Measurements from ENCODE around the gene WRAP73. TPM values are rescaled to one million over a fixed set of nuclear protein-coding genes. Genes with fewer than 3 reads are reported as not detected.

Gene WRAP73
- total and polyA plus RNA-seq, 9 of the 15 experiments (the other 6 are each of a cell fraction or from before 2014, with no cell fraction given): 4.3 to 51.8 (median 30.1) TPM

DNA sequence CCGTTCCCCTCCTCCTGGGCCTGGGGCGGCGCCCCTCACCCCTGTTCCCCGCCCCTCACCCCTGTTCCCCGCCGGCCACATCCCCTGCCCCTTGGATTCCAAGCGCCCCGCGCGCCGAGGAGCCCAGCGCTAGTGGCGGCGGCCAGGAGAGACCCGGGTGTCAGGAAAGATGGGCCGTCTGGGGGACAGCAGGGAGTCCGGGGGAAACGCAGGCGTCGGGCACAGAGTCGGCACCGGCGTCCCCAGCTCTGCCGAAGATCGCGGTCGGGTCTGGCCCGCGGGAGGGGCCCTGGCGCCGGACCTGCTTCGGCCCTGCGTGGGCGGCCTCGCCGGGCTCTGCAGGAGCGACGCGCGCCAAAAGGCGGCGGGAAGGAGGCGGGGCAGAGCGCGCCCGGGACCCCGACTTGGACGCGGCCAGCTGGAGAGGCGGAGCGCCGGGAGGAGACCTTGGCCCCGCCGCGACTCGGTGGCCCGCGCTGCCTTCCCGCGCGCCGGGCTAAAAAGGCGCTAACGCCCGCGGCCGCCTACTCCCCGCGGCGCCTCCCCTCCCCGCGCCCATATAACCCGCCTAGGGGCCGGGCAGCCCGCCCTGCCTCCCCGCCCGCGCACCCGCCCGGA, 2.1 kb upstream of the WRAP73 start, which contains the start of gene TP73:
Gene TP73, plus strand, starts transcription at position 587 of the 618 bp plus-strand sequence. CDS start 29,850 bp downstream, outside the sequence.
- ChIA-PET CTCF (ENCODE audit: low intra/inter-chr PET ratio) (no interaction called here), POLR2A (interaction anchor here (0.7 to 1.1 kb wide), 2 partner anchors 18 to 39 kb away, joined by 4 to 7 read pairs; no protein-coding TSS in a partner anchor)
- H3K4me1 ChIP-seq (replicated peaks in 1 of 2; ENCODE audit: control insufficient read depth in 2 of 2, insufficient read depth in 2 of 2, low read length in 2 of 2): peaks cover 11 to 38% of the 10 kb centered on the region in 2 experiments
- 3% methylated on average over 53 of the region's 80 CpGs for WGBS (ENCODE audit: insufficient coverage, low coverage, missing lambda C conversion rate)
- no TSS peak for BruUV-seq (replicated peaks)
- H4K20me1 ChIP-seq (replicated peaks; ENCODE audit: control insufficient read depth, insufficient read depth, low read length): peaks cover 3% of the 10 kb centered on the region; the same call in 1 of the 2 replicates
- H3K79me2 ChIP-seq (ENCODE audit: control insufficient read depth, insufficient read depth, low read length): peaks cover 11% of the 10 kb centered on the region
- DNase-seq (ENCODE audit: extremely low read depth in 1 of 4, low spot score in 3 of 4) (peak; percentile 78 to 92 (median 88)), FAIRE-seq (no peak), ATAC-seq (peak; percentile 58)
- H3K27me3 ChIP-seq (ENCODE audit: control insufficient read depth in 2 of 2, insufficient read depth in 2 of 2, low read length in 2 of 2): peaks cover 39 to 45% of the 10 kb centered on the region in 2 experiments
- peak within 1 kb of the TSS; percentile 47 for H3K4me3 ChIP-seq
- no peak within 1 kb of the TSS for H3K27ac ChIP-seq (ENCODE audit: extremely low read depth, low read depth, low read length)
- H3K9me3 ChIP-seq (replicated peaks; ENCODE audit: control insufficient read depth, insufficient read depth, low read depth, low read length): no peaks in the 10 kb centered on the region
- intact Hi-C loops (cut with micrococcal nuclease) (no loop called here), in situ Hi-C loops (cut with MboI) (no loop called here)
- peak within 1 kb of the TSS; percentile 15 to 85; a peak in 3 of 4 replicates for H3K9ac ChIP-seq (ENCODE audit: insufficient read depth in 1 of 2, low read depth in 2 of 2, low read length in 2 of 2)
- H3K4me2 ChIP-seq (ENCODE audit: insufficient read depth, low read length): peak within 1 kb of the TSS; percentile 71
- no peaks in the 10 kb centered on the region for H3K9me1 ChIP-seq (ENCODE audit: control insufficient read depth, insufficient read depth, low read length)
- peaks cover 11% of the 10 kb centered on the region; the same call in 1 of the 3 replicates for H3K36me3 ChIP-seq (ENCODE audit: control insufficient read depth, insufficient read depth, low read length)
- peak within 1 kb of the TSS; percentile 77 for H2AFZ ChIP-seq (ENCODE audit: low read depth, low read length)
- TF ChIP-seq ZNF133 (CRISPR knock-in tag; IDR thresholded peaks at IDR 0.05) (no peak), MAZ (CRISPR knock-in tag; conservative IDR thresholded peaks at IDR 0.05 in 1 of 2, IDR thresholded peaks at IDR 0.05 in 1 of 2) (0 out of 4 replicates have a peak, but pooled peaks of 1 of the 2 experiments have one; percentile 34), GATAD2B (IDR thresholded peaks at IDR 0.05; ENCODE audit: borderline replicate concordance) (peak; percentile 53; the same call in 1 of the 2 replicates), ZBTB7A (IDR thresholded peaks at IDR 0.05; ENCODE audit: borderline replicate concordance, control insufficient read depth, low read depth, low read length) (peak; percentile 37; the same call in 1 of the 2 replicates), CXXC5 (CRISPR knock-in tag; IDR thresholded peaks at IDR 0.05) (peak; percentile 66), GATAD2A (IDR thresholded peaks at IDR 0.05) (0 out of 2 replicates have a peak, but pooled peaks have one; percentile 20), TAF15 (IDR thresholded peaks at IDR 0.05; ENCODE audit: low read depth, low read length) (no peak), CREB1 (IDR thresholded peaks at IDR 0.05) (peak; percentile 33; the same call in 1 of the 2 replicates), CREB1 (CRISPR knock-in tag; IDR thresholded peaks at IDR 0.05) (no peak), E2F3 (CRISPR knock-in tag; IDR thresholded peaks at IDR 0.05) (0 out of 2 replicates have a peak, but pooled peaks have one; percentile 46), ETV6 (IDR thresholded peaks at IDR 0.05; ENCODE audit: borderline replicate concordance in 1 of 2, low read depth in 2 of 2, low read length in 1 of 2) (no peak), ETV6 (CRISPR knock-in tag; IDR thresholded peaks at IDR 0.05; ENCODE audit: borderline replicate concordance) (no peak), CTBP1 (IDR thresholded peaks at IDR 0.05; ENCODE audit: borderline replicate concordance) (peak; percentile 70), SRSF9 (IDR thresholded peaks at IDR 0.05; ENCODE audit: borderline replicate concordance, low read depth, low read length) (no peak), SPI1 (IDR thresholded peaks at IDR 0.05; ENCODE audit: borderline replicate concordance, low read depth, low read length) (no peak), ZFX (CRISPR knock-in tag; IDR thresholded peaks at IDR 0.05) (peak; percentile 30; the same call in 1 of the 2 replicates), EGR1 (conservative IDR thresholded peaks at IDR 0.05) (peak; percentile 94), NCOA6 (IDR thresholded peaks at IDR 0.05) (peak; percentile 48; the same call in 1 of the 2 replicates), NR2C2 (CRISPR knock-in tag; IDR thresholded peaks at IDR 0.05) (no peak), NR2C2 (tag; IDR thresholded peaks at IDR 0.05) (no peak), ZFP36 (IDR thresholded peaks at IDR 0.05; ENCODE audit: low read depth, low read length, partially characterized antibody) (no peak)
- TF ChIP-seq, protein P1, sequence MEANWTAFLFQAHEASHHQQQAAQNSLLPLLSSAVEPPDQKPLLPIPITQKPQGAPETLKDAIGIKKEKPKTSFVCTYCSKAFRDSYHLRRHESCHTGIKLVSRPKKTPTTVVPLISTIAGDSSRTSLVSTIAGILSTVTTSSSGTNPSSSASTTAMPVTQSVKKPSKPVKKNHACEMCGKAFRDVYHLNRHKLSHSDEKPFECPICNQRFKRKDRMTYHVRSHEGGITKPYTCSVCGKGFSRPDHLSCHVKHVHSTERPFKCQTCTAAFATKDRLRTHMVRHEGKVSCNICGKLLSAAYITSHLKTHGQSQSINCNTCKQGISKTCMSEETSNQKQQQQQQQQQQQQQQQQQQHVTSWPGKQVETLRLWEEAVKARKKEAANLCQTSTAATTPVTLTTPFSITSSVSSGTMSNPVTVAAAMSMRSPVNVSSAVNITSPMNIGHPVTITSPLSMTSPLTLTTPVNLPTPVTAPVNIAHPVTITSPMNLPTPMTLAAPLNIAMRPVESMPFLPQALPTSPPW (CRISPR knock-in tag; IDR thresholded peaks at IDR 0.05): peak; percentile 49; the same call in 1 of the 2 replicates
